ENCODE data around the gene RDX. TPM values are rescaled to one million over a fixed set of nuclear protein-coding genes. Genes with fewer than 3 reads are reported as not detected.

RDX gene
- total RNA-seq, 2 donors from 2014 or later, result 121 to 127 TPM

- H3K36me3 Mint-ChIP-seq (ENCODE audit: low read depth), result peaks cover 55% of the 10 kb centered on the region
- H3K27ac Mint-ChIP-seq, result no peak overlapping the region
- no peak overlapping the region for H3K4me3 Mint-ChIP-seq
- H3K4me1 Mint-ChIP-seq, result no peaks in the 10 kb centered on the region
- no peaks in the 10 kb centered on the region for H3K27me3 Mint-ChIP-seq (ENCODE audit: insufficient read depth)
- H3K9ac ChIP-seq (ENCODE audit: extremely low read depth, low read length, poor library complexity, severe bottlenecking), result no peak overlapping the region
- peaks cover 90% of the 10 kb centered on the region for H3K36me3 ChIP-seq (ENCODE audit: control insufficient read depth, insufficient read depth, low read length)
- H3K4me1 ChIP-seq (ENCODE audit: control insufficient read depth, insufficient read depth, low read length), result no peaks in the 10 kb centered on the region
- no peak overlapping the region for H3K27ac ChIP-seq (ENCODE audit: low read depth, low read length)
- no peak for TF ChIP-seq CTCF (conservative IDR thresholded peaks at IDR 0.05)
- H3K9me3 Mint-ChIP-seq, result peaks cover 2% of the 10 kb centered on the region
- no peak for DNase-seq
- H3K9me3 ChIP-seq (ENCODE audit: control insufficient read depth, low read length), result no peaks in the 10 kb centered on the region
- H3K4me3 ChIP-seq (ENCODE audit: low read length), result no peak overlapping the region
- 96 to 97% methylated on average over 7 of the region's 7 CpGs for WGBS, 2 experiments (ENCODE audit: insufficient coverage in 1 of 2, insufficient read length in 1 of 2)
- H3K27me3 ChIP-seq (ENCODE audit: control insufficient read depth, insufficient read depth, low read length, poor library complexity, severe bottlenecking), result no peaks in the 10 kb centered on the region
These were observed 54.2 kb downstream of the RDX start for GRCh38 chr11:110242188-110242587.

- 100% methylated on average over 1 of the region's 1 CpG; no CpG with 5 or more reads in 1 of the 2 experiments for WGBS, 2 experiments (ENCODE audit: insufficient coverage in 1 of 2, insufficient read length in 1 of 2)
- H3K27me3 Mint-ChIP-seq (ENCODE audit: insufficient read depth), result no peaks in the 10 kb centered on the region
- H3K36me3 Mint-ChIP-seq (ENCODE audit: low read depth), result peaks cover 61% of the 10 kb centered on the region
- Histone ChIP-seq H3K9ac (ENCODE audit: extremely low read depth, low read length, poor library complexity, severe bottlenecking) (no peak overlapping the region), H3K27ac (ENCODE audit: low read depth, low read length) (no peak overlapping the region), H3K4me1 (ENCODE audit: control insufficient read depth, insufficient read depth, low read length) (no peaks in the 10 kb centered on the region), H3K27me3 (ENCODE audit: control insufficient read depth, insufficient read depth, low read length, poor library complexity, severe bottlenecking) (no peaks in the 10 kb centered on the region), H3K4me3 (ENCODE audit: low read length) (no peak overlapping the region), H3K9me3 (ENCODE audit: control insufficient read depth, low read length) (no peaks in the 10 kb centered on the region), H3K36me3 (ENCODE audit: control insufficient read depth, insufficient read depth, low read length) (peaks cover 91% of the 10 kb centered on the region)
- TF ChIP-seq CTCF (conservative IDR thresholded peaks at IDR 0.05), result no peak
- no peaks in the 10 kb centered on the region for H3K9me3 Mint-ChIP-seq
- no peaks in the 10 kb centered on the region for H3K4me1 Mint-ChIP-seq
- H3K4me3 Mint-ChIP-seq, result no peak overlapping the region
- DNase-seq, result no peak
- H3K27ac Mint-ChIP-seq, result no peak overlapping the region
These were observed 60.4 kb downstream of the RDX start for GRCh38 chr11:110235966-110236365.

GRCh38 chr11:110230377-110230776 lies 66.0 kb downstream of the RDX start:
- no peak overlapping the region for H3K4me3 Mint-ChIP-seq
- DNase-seq, result no peak
- Histone ChIP-seq H3K4me3 (ENCODE audit: low read length) (no peak overlapping the region), H3K9me3 (ENCODE audit: control insufficient read depth, low read length) (no peaks in the 10 kb centered on the region), H3K27ac (ENCODE audit: low read depth, low read length) (no peak overlapping the region), H3K36me3 (ENCODE audit: control insufficient read depth, insufficient read depth, low read length) (peaks cover 97% of the 10 kb centered on the region), H3K27me3 (ENCODE audit: control insufficient read depth, insufficient read depth, low read length, poor library complexity, severe bottlenecking) (no peaks in the 10 kb centered on the region), H3K4me1 (ENCODE audit: control insufficient read depth, insufficient read depth, low read length) (no peaks in the 10 kb centered on the region), H3K9ac (ENCODE audit: extremely low read depth, low read length, poor library complexity, severe bottlenecking) (no peak overlapping the region)
- WGBS, 2 experiments (ENCODE audit: insufficient coverage in 1 of 2, insufficient read length in 1 of 2), result 97 to 100% methylated on average over 1 to 2 of the region's 3 CpGs
- no peak overlapping the region for H3K27ac Mint-ChIP-seq
- no peaks in the 10 kb centered on the region for H3K4me1 Mint-ChIP-seq
- no peaks in the 10 kb centered on the region for H3K9me3 Mint-ChIP-seq
- H3K36me3 Mint-ChIP-seq (ENCODE audit: low read depth), result peaks cover 49% of the 10 kb centered on the region
- no peak for TF ChIP-seq CTCF (conservative IDR thresholded peaks at IDR 0.05)
- no peaks in the 10 kb centered on the region for H3K27me3 Mint-ChIP-seq (ENCODE audit: insufficient read depth)
